Activated CD4-positive, alpha-beta T cell treated with anti-CD3 and anti-CD28 coated beads for 24 hours (primary cell): ENCODE measurements around the gene KMT2B.
"Not testable (repeated sequence)": the region's sequence is repeated elsewhere in the genome, so short reads cannot be mapped to it uniquely, and the experiment has no call there.

Source experiments
- DNase-seq, 2 donors: peaks; one replicate each; pipeline ENCODE4 v3.0.0-alpha.2; 2020; ENCODE audit warnings: low read depth in 2 of 2

Gene KMT2B

DNA sequence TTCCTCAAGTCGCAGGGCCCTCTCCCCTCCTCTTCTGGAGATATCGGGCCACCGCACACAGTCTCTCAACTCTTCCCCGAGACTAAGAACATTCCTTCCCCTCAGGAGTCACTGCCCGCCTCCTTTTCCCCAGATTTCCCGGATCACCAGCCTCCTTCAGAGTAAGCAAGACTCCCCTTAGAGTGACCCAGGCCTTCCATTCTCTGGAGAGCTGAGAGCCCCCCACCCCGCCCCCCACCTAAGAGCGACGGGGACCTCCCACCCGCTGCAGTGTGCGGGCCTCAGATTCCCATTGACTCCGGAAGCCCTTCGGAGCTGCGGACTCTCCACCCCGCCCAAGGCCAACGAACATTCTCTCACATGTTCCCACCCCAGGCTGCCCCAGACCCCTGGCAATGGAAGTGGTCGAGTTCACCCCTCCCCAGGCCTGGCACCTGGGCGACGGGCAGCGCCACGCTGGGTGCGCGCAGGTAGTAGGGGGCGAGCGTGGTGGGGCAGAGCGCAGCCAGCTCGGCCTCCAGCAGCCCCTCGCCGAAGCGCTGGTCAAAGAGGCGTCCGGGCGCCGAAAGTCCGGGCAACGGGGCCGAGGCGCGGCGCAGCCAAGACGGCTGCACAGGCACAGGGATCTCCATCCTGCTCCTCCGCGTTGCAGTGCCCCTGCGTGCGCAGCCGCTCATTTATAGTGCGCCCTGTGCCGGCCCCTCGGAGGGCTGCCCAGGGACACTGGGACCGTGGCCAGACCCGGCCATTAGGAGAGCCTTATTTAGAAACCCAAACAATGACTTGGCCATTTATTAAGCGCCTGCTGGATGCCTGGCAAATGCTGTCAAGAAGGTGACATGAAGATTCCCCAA lies 38.8 kb downstream of the KMT2B start, which contains the start of gene HSPB6:
TSS of gene HSPB6 (minus strand) at position 653 of the 854 bp plus-strand sequence. CDS start at position 632, 21 bp downstream.
- DNase-seq, result no peak

- no peak for DNase-seq
Observed at GRCh38 chr19:35757231-35757748, 39.5 kb downstream of the KMT2B start.

DNA sequence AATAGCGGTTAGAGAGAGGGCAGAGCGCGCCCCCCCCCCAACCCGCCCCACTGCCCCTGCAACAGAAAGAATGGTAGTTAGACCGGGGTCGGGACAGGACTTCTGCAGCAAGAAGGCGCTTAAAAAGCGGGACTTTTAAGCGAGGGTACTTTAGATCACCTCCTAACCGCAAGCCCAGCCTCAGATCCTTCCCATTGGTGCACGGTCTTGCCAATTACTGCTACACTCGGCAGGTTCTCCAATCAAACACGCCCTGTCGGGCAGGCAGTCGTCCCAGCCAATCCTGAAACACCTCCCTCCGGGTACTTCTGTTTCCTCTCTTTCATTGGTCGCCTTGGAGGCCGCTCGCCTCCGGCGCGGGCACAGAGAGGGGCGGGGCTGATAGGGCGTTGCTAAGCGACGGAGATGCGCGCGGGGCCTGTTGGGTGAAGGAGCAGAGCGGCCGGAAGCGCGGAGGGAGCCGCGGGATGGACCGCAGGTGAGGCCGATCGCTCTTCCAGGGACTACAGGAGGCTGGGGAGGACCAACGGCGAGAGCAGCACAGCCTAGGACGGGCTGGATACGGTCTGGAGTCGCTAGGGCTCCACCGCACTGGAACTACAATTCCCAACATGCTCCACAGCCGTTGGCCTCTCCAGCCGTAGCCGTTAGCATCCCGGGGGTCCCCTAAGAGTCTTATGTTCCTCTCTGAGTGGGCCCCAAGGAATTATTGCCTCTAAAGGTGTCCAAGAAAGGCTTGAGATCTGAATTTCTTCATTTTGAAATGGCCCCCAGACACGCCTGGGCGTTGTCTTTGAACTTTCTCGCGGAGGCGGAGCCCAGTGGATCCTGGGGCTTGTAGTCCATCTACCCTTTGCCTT lies 40.2 kb downstream of the KMT2B start, which contains the start of gene PROSER3:
TSS of gene PROSER3 (plus strand) at position 428 of the 860 bp plus-strand sequence. CDS start at position 468, 40 bp downstream.
- peak; percentile 94 to 97 for DNase-seq

DNA sequence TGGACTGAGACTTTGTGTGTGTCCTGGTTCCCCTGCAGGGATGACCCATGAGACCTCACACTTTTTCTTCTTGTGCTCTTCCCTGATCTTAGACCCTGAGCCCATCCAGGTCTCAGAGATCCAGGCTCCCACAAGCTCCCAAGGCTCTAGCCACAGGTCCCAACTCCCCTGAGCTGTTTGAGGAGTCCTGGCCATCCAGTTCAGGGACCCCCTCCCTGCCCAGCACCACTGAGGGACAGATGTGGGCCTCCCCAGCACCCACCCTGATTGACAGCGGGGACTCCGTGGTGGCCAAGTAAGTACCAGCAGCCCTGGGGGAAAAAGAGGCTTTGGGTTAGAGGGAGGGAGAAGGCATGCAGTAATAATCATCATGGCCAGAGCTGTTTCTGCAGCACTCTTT lies 41.9 kb downstream of the KMT2B start:
- no peak for DNase-seq

GRCh38 chr19:35760711-35761349 lies 43.0 kb downstream of the KMT2B start:
- no peak for DNase-seq

- DNase-seq, result no peak
Observed at GRCh38 chr19:35764432-35765315, 46.9 kb downstream of the KMT2B start.

DNA sequence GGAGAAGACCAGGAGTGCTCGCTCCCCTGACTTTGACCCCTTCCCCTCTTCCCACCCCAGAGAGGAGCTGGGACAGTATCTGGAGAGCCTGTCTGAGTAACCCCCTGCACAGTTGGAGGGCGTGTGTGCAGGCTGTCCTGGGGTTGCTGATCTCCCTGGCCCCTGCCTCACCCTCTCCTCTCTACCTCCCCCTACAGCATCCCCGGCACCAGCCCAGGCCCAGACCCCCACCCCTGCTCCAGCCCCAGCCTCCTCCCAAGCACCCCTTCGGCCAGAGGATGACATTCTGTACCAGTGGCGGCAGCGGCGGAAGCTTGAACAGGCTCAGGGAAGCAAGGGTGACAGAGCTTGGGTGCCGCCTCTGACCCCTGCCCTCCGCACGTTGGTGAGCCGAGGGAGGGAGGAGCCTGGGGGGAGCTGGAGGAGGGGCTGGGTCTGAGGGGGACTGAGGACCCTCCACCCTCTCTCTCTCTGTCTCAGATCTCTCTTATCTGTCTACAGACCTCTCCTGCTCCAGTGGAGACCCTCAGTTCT lies 48.8 kb downstream of the KMT2B start:
- DNase-seq, result no peak

DNA sequence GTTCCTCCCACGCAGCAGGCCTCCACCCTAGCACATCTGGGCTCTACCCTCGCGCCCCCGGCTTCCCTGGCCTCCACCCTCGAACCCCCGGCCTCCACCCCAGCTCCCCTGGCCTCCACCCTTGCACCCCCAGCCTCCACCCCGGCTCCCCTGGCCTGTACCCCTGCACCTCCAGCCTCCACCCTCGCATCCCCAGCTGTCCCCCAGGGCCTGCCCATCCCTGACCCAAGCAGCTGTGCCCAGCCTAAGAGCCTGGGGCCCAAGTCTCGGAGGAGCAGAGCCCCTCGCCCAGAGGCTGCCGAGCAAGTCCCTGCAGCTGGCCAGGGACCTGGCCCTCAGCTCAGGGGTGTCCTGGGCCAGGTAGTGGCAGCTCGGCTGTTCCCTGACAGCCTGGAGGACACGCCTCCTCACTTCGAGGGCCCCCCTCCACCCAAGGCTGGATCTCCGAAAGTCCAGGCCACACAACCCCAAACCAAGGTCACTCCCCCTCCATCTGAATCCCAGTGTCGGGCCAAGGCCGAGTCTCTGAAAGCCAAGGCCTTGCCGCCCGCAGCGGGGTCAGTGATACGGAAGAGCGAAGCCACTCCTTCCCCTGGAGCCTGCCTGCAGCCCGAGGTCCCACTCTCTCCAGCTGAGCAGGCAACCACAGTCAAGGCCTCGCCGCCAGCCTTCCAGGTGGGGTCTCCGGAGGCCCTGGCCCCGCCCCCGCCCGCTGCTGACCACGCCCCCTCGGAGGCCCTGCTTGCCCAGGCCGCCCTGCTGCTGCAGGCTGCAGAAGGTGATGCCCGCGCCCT lies 49.7 kb downstream of the KMT2B start:
- no peak for DNase-seq

- no peak for DNase-seq
Observed at GRCh38 chr19:35768082-35768421, 50.2 kb downstream of the KMT2B start.

- DNase-seq, result not testable (repeated sequence)
Observed at GRCh38 chr19:35772362-35772761, 54.6 kb downstream of the KMT2B start.

- no peak for DNase-seq
Observed at GRCh38 chr19:35773020-35773806, 55.4 kb downstream of the KMT2B start.

DNA sequence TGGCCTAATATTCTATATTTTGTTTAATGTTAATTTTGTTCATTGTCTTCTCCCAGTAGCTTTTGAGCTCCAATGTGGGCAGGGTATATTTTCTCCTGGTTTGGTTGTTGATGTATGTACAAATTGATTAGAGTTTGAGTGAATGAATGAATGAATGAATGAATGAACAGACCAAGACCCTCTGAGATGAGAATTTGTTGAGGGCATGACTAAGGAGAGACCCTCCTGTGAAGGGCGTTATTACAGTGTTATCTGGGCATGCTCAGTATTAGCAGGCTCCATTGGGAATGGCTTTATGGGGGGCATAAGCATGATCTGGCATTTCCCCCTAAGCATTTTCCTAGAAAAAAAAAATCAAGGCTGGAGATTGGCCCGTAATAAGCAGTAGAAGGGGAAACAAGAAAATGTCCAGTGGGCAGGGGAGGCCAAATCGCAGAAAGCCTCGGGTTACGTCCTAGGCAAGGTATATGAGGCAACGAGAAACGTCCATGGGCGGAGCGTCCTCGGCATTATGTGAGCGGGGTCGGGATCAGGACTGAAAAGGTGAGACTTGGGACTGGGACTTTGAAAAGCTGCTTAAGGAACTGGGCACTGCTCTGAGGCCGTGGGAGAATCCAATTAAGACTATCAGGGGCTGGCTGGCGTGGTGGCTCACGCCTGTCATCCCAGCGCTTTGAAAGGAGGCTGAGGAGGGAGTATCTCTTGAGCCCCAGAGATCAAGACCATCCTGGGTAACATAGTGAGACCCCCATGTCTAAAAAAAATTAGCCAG lies 56.7 kb downstream of the KMT2B start:
- no peak for DNase-seq

DNA sequence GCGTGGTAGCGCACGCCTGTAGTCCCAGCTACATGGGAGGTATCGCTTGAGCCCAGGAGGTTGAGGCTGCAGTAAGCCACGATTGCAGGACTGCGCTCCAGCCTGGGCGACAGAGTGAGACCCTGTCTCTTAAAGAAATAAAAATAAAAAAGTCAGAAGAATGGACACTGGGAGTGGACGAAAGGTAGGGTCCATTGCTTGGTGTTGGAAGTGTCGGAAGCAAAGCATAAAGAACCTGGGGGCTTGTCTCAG lies 57.2 kb downstream of the KMT2B start:
- DNase-seq, result no peak

DNA sequence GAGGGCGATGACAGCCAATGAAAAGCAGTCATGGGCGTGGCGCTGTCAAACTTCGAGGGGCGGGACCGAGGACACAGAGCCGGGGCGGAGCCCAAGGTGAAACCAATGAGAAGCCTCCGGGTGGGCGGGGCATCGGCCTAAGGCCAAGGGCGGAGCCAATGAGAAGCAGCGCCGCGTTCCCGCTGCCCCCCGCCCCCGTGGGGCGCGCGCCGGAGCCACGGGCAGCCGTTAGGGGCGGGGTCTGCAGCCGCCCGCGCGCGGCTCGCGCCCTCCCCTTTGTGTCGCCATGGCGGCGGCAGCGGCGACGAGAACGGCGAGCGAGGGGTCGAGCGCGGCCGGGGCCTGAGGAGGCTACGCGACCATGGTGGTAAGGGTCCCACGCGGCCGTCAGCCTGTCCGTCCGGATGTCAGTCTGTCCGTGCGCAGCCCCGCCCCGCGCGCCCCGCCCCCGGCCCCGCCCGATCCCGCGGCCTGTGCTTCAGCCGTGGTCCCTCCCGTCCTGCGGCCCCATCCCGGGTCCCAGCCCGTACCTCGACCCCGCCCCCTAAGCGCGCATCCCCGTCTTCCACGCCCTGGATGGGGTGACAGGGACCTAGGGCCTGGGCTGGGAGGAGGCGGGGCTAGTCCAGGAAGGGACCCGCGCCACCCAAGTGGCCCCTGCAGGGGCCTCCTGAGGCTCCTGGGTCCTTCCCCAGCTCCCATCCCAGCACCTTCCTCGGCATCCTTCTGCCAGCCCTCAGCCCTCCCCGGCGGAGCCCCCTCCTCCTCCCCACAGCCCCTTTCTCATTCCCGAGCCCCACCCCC lies 57.7 kb downstream of the KMT2B start, which contains the start of gene ARHGAP33:
TSS of gene ARHGAP33 (plus strand) at position 267 of the 804 bp plus-strand sequence. CDS start at position 362, 95 bp downstream.
- peak; percentile 98 to 100 for DNase-seq

GRCh38 chr19:35776102-35776788 lies 58.4 kb downstream of the KMT2B start:
- no peak for DNase-seq

DNA sequence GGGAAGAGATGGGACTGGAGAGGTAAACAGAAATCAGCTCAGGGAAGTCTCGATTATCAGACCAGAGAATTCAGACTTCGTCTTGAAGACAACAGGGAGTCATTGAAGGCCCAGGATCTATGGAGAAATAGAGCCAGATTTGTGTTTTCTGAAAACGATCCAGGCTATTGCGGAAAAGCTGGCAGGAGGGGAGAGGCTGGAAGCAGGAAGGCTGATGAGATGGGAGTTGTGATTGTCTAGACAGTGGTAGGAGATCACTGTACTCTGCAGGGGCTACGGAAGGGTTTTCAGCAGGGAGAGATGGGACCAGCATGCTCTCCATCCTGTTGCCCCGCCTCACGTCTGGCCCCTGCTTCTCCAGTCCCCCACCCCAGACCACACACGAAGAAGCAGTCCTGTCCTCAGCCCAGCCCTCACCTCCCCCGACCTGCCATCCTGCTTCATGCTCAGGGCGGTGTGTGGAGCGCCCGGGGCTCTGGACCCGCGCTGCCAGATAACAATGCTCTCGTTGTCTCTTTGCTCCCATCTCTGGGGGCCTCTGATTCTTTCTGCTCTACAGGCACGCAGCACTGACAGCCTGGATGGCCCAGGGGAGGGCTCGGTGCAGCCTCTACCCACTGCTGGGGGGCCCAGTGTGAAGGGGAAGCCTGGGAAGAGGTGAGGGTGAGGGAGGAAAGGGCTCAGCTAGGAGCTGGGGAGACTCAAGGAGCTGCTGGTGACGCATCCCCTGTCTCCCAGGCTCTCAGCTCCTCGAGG lies 59.5 kb downstream of the KMT2B start:
- DNase-seq, result no peak
